Measurements from ENCODE around the gene PAAF1.

PAAF1 gene

GRCh38 chr11:73945396-73945795, 68.6 kb downstream of the PAAF1 start:
- no peak for DNase-seq (ENCODE audit: low spot score)

- DNase-seq (ENCODE audit: low spot score), result no peak
These were observed 70.1 kb downstream of the PAAF1 start for GRCh38 chr11:73946798-73947458.

DNA sequence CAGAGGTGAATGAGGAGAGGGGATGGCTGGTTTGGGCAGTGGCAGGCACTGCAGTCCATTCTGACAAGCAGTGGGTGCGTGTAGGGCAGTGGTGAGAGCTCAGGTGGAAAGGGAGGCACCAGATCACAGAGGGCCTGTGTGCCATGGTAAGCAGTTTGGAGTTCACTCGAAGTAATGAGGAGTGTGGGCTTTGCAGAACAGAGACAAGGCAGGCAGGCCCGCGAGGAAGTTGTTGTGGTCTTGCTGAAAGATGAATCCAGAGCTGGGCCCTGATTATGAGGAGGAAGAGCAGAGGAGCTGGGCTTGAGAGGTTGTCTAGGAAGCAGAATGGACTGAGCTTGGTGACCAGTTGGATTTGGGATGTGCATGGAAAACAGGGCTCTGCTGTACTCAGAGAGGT, 72.4 kb downstream of the PAAF1 start:
- DNase-seq (ENCODE audit: low spot score), result no peak

DNA sequence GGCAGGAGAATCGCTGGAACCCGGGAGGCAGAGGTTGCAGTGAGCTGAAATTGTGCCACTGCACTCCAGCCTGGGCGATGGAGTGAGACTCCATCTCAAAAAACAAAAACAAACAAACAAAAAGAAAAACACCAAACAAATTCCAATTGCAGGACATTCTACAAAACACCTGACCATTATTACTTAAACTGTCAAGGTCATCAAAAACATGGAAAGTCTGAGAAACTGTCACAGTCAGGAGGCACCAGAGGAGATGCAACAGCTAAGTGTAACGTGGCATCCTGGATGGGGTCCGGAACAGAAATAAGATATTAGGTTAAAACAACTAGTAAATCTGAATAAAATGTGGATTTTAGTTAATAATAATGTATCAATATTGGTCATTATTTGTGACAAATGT, 73.1 kb downstream of the PAAF1 start:
- DNase-seq (ENCODE audit: low spot score), result no peak

GRCh38 chr11:73950869-73951710, 74.3 kb downstream of the PAAF1 start, which contains the start of gene DNAJB13:
TSS of gene DNAJB13 (plus strand) at chr11:73951026. CDS start at chr11:73951070, 44 bp downstream.
- peak; percentile 47 for DNase-seq (ENCODE audit: low spot score)

GRCh38 chr11:73951797-73952196, 75.0 kb downstream of the PAAF1 start:
- no peak for DNase-seq (ENCODE audit: low spot score)

DNA sequence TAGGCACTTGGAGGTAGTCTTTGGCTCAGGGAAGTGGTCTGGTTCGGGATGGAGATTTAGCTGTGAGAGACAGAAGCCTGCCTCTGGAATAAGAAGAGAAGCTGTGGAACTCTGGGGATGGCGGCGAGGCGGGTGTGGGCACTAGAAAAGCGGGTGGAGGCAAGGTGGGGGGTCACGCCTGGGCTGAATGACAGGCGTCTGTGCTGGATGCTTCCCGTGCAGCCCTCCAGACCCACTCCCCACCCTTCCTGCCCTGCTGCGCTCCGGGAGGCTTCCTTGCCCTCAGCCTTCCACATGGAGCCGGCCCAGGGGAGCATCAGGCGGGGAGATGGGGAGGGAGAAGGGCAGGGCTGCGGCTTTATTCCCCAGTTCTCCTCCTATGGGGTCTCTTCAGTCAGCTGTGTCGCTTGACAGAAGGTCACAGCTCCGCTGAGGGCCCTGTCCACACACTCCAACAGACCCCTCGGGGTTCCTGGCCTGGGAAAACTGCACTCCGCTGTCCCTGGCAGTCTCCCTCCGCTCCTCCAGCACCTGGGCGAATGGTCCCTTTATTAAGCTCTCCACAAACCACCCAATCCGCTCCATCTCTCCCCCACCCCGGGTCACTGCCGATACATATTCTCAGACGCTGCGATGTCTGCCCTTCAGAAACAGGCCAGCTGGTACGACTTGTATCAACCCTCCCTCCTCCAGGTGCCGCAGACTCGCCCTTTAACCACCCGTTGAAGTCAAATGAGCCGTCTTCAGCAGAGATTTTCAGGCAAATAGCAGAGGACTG, 80.3 kb downstream of the PAAF1 start:
- no peak for DNase-seq (ENCODE audit: low spot score)

GRCh38 chr11:73957654-73958361, 81.0 kb downstream of the PAAF1 start:
- DNase-seq (ENCODE audit: low spot score), result no peak

DNA sequence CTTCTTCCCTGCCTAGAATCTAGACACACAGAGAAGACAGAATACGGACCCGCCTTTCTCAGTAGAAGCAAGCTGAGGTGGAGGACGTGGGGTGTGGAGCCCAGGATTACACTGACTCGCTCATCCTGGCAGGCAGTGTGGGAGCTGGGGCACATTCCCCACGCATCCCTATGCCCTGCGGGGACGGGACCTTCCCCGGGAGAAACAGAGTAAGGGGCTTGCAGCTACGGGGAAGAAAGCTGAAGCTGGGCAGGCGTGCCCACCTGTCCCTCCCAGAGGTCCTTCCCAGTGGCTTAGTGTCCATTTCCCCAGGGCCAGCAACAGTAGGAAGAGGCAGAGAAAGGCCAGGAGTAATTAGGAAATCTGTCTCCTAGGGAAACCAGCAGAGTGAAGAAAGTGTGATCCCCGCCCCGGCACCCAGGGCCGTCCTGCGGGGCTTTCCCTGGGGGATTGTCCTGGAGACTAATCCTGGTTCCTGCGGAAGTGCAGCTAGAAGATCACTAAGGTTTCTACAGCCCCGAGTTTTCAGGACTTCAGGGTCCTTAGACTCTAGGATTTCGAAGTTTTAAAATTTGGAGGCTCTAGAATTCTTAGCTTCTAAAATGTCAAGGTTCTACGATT, 81.8 kb downstream of the PAAF1 start:
- no peak for DNase-seq (ENCODE audit: low spot score)

DNA sequence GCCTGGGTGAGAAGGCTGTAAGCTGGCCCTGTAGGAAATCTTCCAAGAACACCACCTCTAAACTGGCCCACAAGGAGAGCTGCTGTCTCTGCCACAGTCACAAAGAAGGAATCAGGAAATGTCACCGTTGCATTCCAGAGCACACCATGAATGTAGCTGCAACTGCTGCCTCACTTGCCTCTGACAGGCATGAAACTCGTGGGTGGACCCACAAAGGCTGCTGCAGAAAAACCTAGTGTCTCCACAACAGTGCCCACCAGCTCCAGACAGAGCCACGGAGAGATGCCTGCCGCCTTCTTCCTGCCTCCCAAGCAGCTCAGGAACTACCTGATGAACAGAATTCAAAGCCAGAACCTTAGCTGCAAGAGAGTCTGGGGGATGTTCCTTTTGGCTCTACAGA, 84.5 kb downstream of the PAAF1 start:
- no peak for DNase-seq (ENCODE audit: low spot score)

GRCh38 chr11:73962101-73962705, 85.4 kb downstream of the PAAF1 start:
- no peak for DNase-seq (ENCODE audit: low spot score)

DNA sequence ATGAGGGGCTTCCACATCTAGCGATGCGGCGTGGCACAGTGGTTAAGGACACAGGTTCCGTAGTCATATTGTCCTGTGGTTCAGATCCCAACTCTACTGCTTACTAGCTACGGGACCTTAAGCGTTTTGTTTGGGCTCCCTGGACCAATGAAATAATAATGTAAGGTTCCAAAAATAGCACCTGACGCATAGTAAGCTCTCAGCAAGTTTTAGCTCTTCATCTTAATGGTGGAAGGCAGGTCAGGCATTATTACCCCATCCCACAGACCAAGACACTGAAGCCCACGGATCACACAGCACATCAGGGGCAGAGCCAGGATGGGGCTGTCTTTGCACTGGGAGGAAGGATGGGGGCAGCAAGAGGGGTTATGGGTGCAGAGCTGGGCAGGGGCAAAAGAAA, 87.1 kb downstream of the PAAF1 start:
- DNase-seq (ENCODE audit: low spot score), result no peak

- DNase-seq (ENCODE audit: low spot score), result no peak
These were observed 88.4 kb downstream of the PAAF1 start for GRCh38 chr11:73965076-73965763.

- DNase-seq (ENCODE audit: low spot score), result no peak
These were observed 88.9 kb downstream of the PAAF1 start for GRCh38 chr11:73965764-73966121.

- DNase-seq (ENCODE audit: low spot score), result no peak
These were observed 91.7 kb downstream of the PAAF1 start for GRCh38 chr11:73968356-73968966.

DNA sequence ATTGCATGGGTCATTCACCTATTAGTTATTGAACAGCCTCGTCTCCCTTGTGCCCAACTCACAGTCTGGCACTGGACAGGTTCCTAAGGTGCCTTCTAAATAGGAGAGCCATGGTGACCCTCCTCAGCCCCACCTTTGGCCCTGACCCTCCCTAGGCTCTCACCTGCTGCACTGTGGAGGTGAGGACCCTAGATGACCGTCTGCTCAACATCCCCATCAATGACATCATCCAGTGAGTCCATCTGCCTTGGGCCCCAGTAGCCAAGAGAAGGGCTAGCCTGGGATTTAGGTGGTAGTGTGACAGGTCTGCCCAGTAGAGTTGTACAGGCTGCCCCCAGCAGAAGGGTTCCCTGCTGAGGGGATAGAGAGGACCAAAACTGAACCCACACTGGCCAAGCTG, 92.3 kb downstream of the PAAF1 start:
- DNase-seq (ENCODE audit: low spot score), result no peak

GRCh38 chr11:73969991-73970800, 93.4 kb downstream of the PAAF1 start:
- DNase-seq (ENCODE audit: low spot score), result no peak

- DNase-seq (ENCODE audit: low spot score), result no peak
These were observed 94.4 kb downstream of the PAAF1 start for GRCh38 chr11:73971175-73971719.

DNA sequence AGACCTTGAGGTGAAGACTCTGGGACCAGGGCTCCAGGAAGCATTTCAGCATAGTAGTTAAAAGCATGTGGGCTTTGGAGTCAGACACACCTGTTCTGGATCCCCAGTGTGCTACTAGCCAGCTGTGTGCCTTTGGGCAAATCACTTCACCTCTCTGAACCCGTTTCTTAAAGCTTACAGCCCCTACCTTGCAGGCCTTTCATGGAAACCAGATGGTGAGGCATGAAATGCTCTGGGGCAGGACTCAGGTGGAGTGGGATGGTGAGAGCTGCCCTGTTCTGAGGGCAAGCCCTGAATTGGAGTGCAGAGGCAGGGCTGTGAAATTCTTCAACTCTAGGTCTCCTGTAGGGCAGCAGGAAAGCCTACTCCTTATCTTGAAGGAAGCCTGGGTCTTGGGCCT, 95.4 kb downstream of the PAAF1 start:
- no peak for DNase-seq (ENCODE audit: low spot score)

All from HuH-7 (cell line).